CD4-positive, alpha-beta T cell (primary cell): ENCODE measurements around the gene SFT2D3. TPM values are rescaled to one million over a fixed set of nuclear protein-coding genes. Genes with fewer than 3 reads are reported as not detected.

Experiments
- ATAC-seq: fragments of 200-7000 bp; cut with Tn5 transposase; one replicate; pipeline ENCODE4 v1.10.0; 2022; ENCODE audit warnings: mild to moderate bottlenecking; ENCODE audit not compliant: poor library complexity
- CTCF ChIA-PET: fragments of 350-600 bp; sonication (Branson Sonifier 250); formaldehyde crosslinking; loops from one replicate; lab custom pipeline; 2021; ENCODE audit warnings: antibody characterized with exemption, inconsistent platforms; lab: Charles Lee
- POLR2A ChIA-PET: fragments of 350-600 bp; sonication (Branson Sonifier 250); formaldehyde crosslinking; loops from one replicate; lab custom pipeline; 2021; ENCODE audit warnings: antibody characterized with exemption, inconsistent platforms; lab: Charles Lee
- DNase-seq, 14 experiments: peaks; one replicate each; pipeline ENCODE4 v3.0.0-alpha.2; 2013 to 2020; ENCODE audit warnings: mixed read lengths in 2 of 14
- H3K27ac ChIP-seq, 2 donors: one replicate each; pipeline versions ENCODE4 v1.5.1 to v1.7.0; 2013; ENCODE audit warnings: low read length in 2 of 2, low read depth in 1 of 2, mild to moderate bottlenecking in 1 of 2
- H3K27me3 ChIP-seq, 2 experiments: 1 replicate in 1 of 2; 2 replicates in 1 of 2; pipeline versions ENCODE4 v1.6.1 to v1.7.0; 2013; ENCODE audit warnings: low read length in 2 of 2, control low read depth in 1 of 2, mild to moderate bottlenecking in 1 of 2, moderate library complexity in 1 of 2; ENCODE audit not compliant: insufficient read depth in 2 of 2, control insufficient read depth in 1 of 2
- H3K36me3 ChIP-seq: one replicate; pipeline ENCODE4 v1.6.1; 2013; ENCODE audit warnings: low read length, control low read depth; ENCODE audit not compliant: insufficient read depth
- H3K4me1 ChIP-seq: one replicate; pipeline ENCODE4 v1.6.1; 2013; ENCODE audit warnings: low read length, control low read depth; ENCODE audit not compliant: insufficient read depth
- H3K4me3 ChIP-seq: one replicate; pipeline ENCODE4 v1.5.1; 2013; ENCODE audit warnings: mild to moderate bottlenecking, low read length, moderate library complexity
- H3K9me3 ChIP-seq, 2 experiments: 1 replicate in 1 of 2; 2 replicates in 1 of 2; pipeline versions ENCODE4 v1.6.1 to v1.7.0; 2013; ENCODE audit warnings: low read length in 2 of 2, mild to moderate bottlenecking in 2 of 2, control low read depth in 1 of 2, moderate library complexity in 1 of 2; ENCODE audit not compliant: control insufficient read depth in 1 of 2, insufficient read depth in 1 of 2
- H3K27ac Mint-ChIP-seq: one replicate; pipeline ENCODE4 v1.8.0; 2020; ENCODE audit warnings: mixed read lengths
- H3K27me3 Mint-ChIP-seq: one replicate; pipeline ENCODE4 v1.8.0; 2021; ENCODE audit warnings: mixed read lengths
- H3K36me3 Mint-ChIP-seq: one replicate; pipeline ENCODE4 v1.8.0; 2021; ENCODE audit warnings: low read depth, mixed read lengths
- H3K4me1 Mint-ChIP-seq: one replicate; pipeline ENCODE4 v1.8.0; 2021; ENCODE audit warnings: low read depth, mixed read lengths
- H3K4me3 Mint-ChIP-seq: one replicate; pipeline ENCODE4 v1.8.0; 2020; ENCODE audit warnings: mild to moderate bottlenecking, mixed read lengths
- H3K9me3 Mint-ChIP-seq: one replicate; pipeline ENCODE4 v1.8.0; 2020; ENCODE audit warnings: mixed read lengths
- CTCF ChIP-seq: fragments of 200-600 bp; IDR thresholded peaks from one replicate; pipeline ENCODE4 v1.8.0; 2022; ENCODE audit warnings: antibody characterized with exemption, mild to moderate bottlenecking
- intact Hi-C, 2 experiments: fragments of 100-400 bp; cut with DNase I in 1 of 2; cut with micrococcal nuclease in 1 of 2; formaldehyde crosslinking; loops; one replicate each; pipeline versions ENCODE4 v1.15.1 to v1.9.0; 2023 to 2025; cut with DNase I, micrococcal nuclease
- total RNA-seq, 174 experiments: library from RNA in 2 of 174; stranded (reverse) in 2 of 174; gene quantifications; one replicate each; pipeline ENCODE4 v1.2.3 and lab custom pipeline; 2021 to 2026

Gene SFT2D3
- total RNA-seq, 2 experiments from 2014 or later: 8.5 to 8.9 TPM

- CTCF ChIA-PET: no interaction called here
- POLR2A ChIA-PET: no interaction called here
Measured at GRCh38 chr2:127672341-127673224, 28.7 kb upstream of the SFT2D3 start.

DNA sequence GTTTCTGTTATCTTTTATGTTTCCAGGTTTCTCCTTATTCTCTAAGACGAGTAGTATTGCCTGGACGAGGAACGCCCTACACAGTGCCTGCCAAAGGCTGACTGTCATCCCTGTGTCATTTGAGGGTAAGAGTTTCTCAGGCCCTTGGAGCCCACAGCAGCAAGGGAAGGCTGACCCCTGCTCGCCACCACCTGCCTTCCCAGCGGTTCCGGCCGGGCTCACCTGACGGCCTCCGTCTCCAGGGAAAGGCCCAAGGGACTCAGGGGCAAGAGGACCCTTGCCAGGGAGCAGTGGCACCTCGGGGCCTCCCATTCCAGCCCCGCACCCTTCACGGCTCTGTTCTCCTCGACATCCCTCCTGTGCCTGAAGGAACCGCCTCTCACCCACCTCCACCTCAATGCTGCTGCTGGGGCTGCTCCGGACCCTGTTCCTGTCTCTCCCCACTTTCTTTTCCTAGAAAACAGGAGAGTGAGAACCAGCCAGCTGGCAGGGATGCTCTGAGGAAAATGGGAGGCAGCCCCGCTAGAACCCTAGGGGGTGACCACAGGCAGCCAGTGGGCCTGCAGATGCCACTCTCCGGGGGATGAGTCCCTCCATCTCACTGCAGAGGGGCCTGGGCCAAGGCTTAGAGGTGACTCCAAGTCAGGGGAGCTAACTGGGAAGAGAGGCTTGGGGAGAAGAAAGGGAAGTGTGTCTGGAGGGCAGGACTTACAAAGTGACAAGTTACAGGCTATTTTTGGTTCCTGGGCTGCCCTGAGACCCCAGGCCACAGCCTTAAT is 27.8 kb upstream of the SFT2D3 start:
- Histone ChIP-seq H3K4me3 (no peak overlapping the region), H3K4me1 (peaks cover 15% of the 10 kb centered on the region), H3K27ac (no peak overlapping the region), H3K36me3 (no peaks in the 10 kb centered on the region), H3K9me3 (peaks cover 0 to 8% of the 10 kb centered on the region in 2 experiments), H3K27me3 (peaks cover 47 to 54% of the 10 kb centered on the region in 2 experiments)
- ChIA-PET CTCF (no interaction called here), POLR2A (interaction anchor here (0.7 kb wide), 1 partner anchor 79 kb away, joined by 3 read pairs; no protein-coding TSS in a partner anchor)
- Mint-ChIP-seq H3K27ac (no peak overlapping the region), H3K4me1 (peaks cover 9% of the 10 kb centered on the region), H3K9me3 (no peaks in the 10 kb centered on the region), H3K4me3 (peak overlapping the region; percentile 76), H3K27me3 (peaks cover 82% of the 10 kb centered on the region), H3K36me3 (no peaks in the 10 kb centered on the region)
- DNase-seq (peak in 1 of 14 experiments; percentile 7), ATAC-seq (no peak)
- TF ChIP-seq CTCF: no peak
- intact Hi-C loops: no loop called here

More at GRCh38 chr2:127672341-127673224, 28.7 kb upstream of the SFT2D3 start:
- peaks cover 47 to 54% of the 10 kb centered on the region in 2 experiments for H3K27me3 ChIP-seq
- no peaks in the 10 kb centered on the region for H3K36me3 Mint-ChIP-seq
- H3K9me3 Mint-ChIP-seq: no peaks in the 10 kb centered on the region
- no peak for ATAC-seq
- intact Hi-C loops: no loop called here
- TF ChIP-seq CTCF: no peak
- peaks cover 15% of the 10 kb centered on the region for H3K4me1 ChIP-seq
- peak overlapping the region; percentile 25 for H3K4me3 Mint-ChIP-seq
- H3K9me3 ChIP-seq: peaks cover 0 to 8% of the 10 kb centered on the region in 2 experiments
- peaks cover 77% of the 10 kb centered on the region for H3K27me3 Mint-ChIP-seq
- no peak overlapping the region for H3K27ac Mint-ChIP-seq
- H3K4me3 ChIP-seq: no peak overlapping the region
- H3K36me3 ChIP-seq: no peaks in the 10 kb centered on the region
- no peak overlapping the region for H3K27ac ChIP-seq
- DNase-seq: peak in 1 of 14 experiments; percentile 5
- H3K4me1 Mint-ChIP-seq: peaks cover 9% of the 10 kb centered on the region
